ENCODE results near the gene UNC5C. TPM values are rescaled to one million over a fixed set of nuclear protein-coding genes. Genes with fewer than 3 reads are reported as not detected.

The UNC5C gene
- total and polyA plus RNA-seq, 2 of the 8 experiments (the other 6 are each of a cell fraction or from before 2014, with no cell fraction given) = 0.30 to 1.3 TPM

DNA sequence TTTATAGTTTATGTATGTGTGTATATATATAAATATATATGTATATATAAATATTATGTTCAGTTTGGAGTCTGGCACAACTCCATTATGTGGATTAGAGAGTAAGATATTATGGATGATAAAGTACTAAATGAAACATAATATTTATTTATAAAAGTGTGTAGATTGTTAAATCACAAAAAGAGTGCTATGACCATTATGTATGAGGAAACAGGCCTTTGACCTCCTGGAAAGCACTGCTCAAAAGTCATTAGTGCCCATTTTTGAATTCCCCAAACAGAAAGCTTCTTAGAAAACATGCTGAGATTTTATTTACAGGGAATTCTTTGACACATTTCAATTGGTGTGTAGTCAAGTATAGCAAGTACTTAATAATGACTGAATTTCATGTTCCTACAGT is 391.2 kb downstream of the UNC5C start:
- Histone ChIP-seq H3K79me1 (ENCODE audit: low read depth, low read length) (no peaks in the 10 kb centered on the region), H3K23ac (ENCODE audit: insufficient read length) (no peak overlapping the region), H2BK15ac (ENCODE audit: low read length) (no peak overlapping the region), H2AFZ (ENCODE audit: low read length) (no peak overlapping the region), H3K4me3 (ENCODE audit: extremely low read depth in 1 of 4, insufficient read depth in 2 of 4, low read depth in 3 of 4, low read length in 4 of 4) (no peak overlapping the region), H3K36me3 (ENCODE audit: control insufficient read depth in 2 of 4, insufficient read depth in 4 of 4, low read length in 3 of 4) (no peaks in the 10 kb centered on the region), H3K14ac (ENCODE audit: insufficient read length) (no peak overlapping the region), H3K4me2 (ENCODE audit: insufficient read depth in 1 of 2, low read depth in 2 of 2, low read length in 2 of 2) (no peak overlapping the region), H4K91ac (replicated peaks; ENCODE audit: insufficient read length, low read length) (no peak overlapping the region), H2BK5ac (ENCODE audit: low read depth, low read length) (no peak overlapping the region), H3K23me2 (ENCODE audit: low read depth, low read length) (no peaks in the 10 kb centered on the region), H2BK120ac (replicated peaks; ENCODE audit: low read depth, low read length) (no peak overlapping the region), H3K27me3 (replicated peaks in 1 of 4; ENCODE audit: control insufficient read depth in 3 of 4, extremely low read depth in 1 of 4, insufficient read depth in 3 of 4, low read length in 3 of 4) (no peaks in the 10 kb centered on the region), H3K56ac (replicated peaks; ENCODE audit: insufficient read length, low read depth, low read length) (no peak overlapping the region), H3K4me1 (replicated peaks in 1 of 4; ENCODE audit: control insufficient read depth in 3 of 4, insufficient read depth in 4 of 4, low read length in 3 of 4) (peaks cover 0 to 6% (median 2%) of the 10 kb centered on the region in 4 experiments; a peak in 4 of 7 replicates), H4K20me1 (replicated peaks in 1 of 2; ENCODE audit: control insufficient read depth in 1 of 2, insufficient read depth in 2 of 2, low read length in 2 of 2) (no peaks in the 10 kb centered on the region), H3K27ac (ENCODE audit: low read depth, low read length) (no peak overlapping the region), H4K5ac (ENCODE audit: insufficient read length, low read depth, low read length) (no peak overlapping the region), H2AK5ac (ENCODE audit: low read depth, low read length) (no peak overlapping the region), H3K9ac (replicated peaks in 1 of 4; ENCODE audit: extremely low read depth in 1 of 4, low read depth in 3 of 4, low read length in 3 of 4) (no peak overlapping the region), H2BK20ac (ENCODE audit: low read length) (no peak overlapping the region), H3K9me3 (ENCODE audit: insufficient read depth in 2 of 2, low read depth in 1 of 2, low read length in 1 of 2) (no peaks in the 10 kb centered on the region), H3K18ac (ENCODE audit: extremely low read depth, low read length) (no peak overlapping the region), H3K4ac (replicated peaks; ENCODE audit: insufficient read length, low read depth, low read length) (no peak overlapping the region), H4K8ac (ENCODE audit: extremely low read depth, insufficient read depth, low read length) (no peak overlapping the region), H2BK12ac (ENCODE audit: low read depth, low read length) (no peak overlapping the region), H3K79me2 (ENCODE audit: control insufficient read depth in 1 of 2, insufficient read depth in 2 of 2, low read length in 2 of 2) (no peaks in the 10 kb centered on the region)
- ChIA-PET POLR2A (ENCODE audit: partially characterized antibody) (no interaction called here), CTCF (ENCODE audit: partially characterized antibody) (interaction anchor here (0.6 to 1.6 kb wide), 2 partner anchors 51 to 1016 kb away, joined by 3 to 4 read pairs; no protein-coding TSS in a partner anchor)
- FAIRE-seq (no peak), DNase-seq (ENCODE audit: low read depth in 1 of 2, low spot score in 2 of 2) (no peak)
- TF ChIP-seq NANOG (IDR thresholded peaks at IDR 0.05; ENCODE audit: insufficient read depth, low read depth, low read length, poor library complexity, severe bottlenecking) (no peak), PHF8 (conservative IDR thresholded peaks at IDR 0.05; ENCODE audit: low read depth, low read length) (no peak), CHD1 (IDR thresholded peaks at IDR 0.05; ENCODE audit: low read depth, low read length) (no peak), CREB1 (IDR thresholded peaks at IDR 0.05) (no peak), KDM5A (IDR thresholded peaks at IDR 0.05; ENCODE audit: low read length) (no peak), FOSL1 (IDR thresholded peaks at IDR 0.05; ENCODE audit: insufficient read depth, low read depth, low read length) (no peak), MAFK (IDR thresholded peaks at IDR 0.05; ENCODE audit: low read depth, low read length) (no peak), SRF (IDR thresholded peaks at IDR 0.05; ENCODE audit: low read depth, low read length) (no peak), KDM4A (IDR thresholded peaks at IDR 0.05; ENCODE audit: low read depth, low read length, severe bottlenecking) (no peak), EGR1 (IDR thresholded peaks at IDR 0.05; ENCODE audit: borderline replicate concordance, low read depth, low read length) (no peak), HDAC2 (IDR thresholded peaks at IDR 0.05; ENCODE audit: borderline replicate concordance in 1 of 2, low read depth in 2 of 2, low read length in 2 of 2) (no peak), POLR2AphosphoS5 (IDR thresholded peaks at IDR 0.05; ENCODE audit: low read depth, low read length) (no peak), SIN3A (conservative IDR thresholded peaks at IDR 0.05 in 1 of 2, IDR thresholded peaks at IDR 0.05 in 1 of 2; ENCODE audit: low read depth in 1 of 2, low read length in 2 of 2) (no peak)
- TF ChIP-seq, protein P1, sequence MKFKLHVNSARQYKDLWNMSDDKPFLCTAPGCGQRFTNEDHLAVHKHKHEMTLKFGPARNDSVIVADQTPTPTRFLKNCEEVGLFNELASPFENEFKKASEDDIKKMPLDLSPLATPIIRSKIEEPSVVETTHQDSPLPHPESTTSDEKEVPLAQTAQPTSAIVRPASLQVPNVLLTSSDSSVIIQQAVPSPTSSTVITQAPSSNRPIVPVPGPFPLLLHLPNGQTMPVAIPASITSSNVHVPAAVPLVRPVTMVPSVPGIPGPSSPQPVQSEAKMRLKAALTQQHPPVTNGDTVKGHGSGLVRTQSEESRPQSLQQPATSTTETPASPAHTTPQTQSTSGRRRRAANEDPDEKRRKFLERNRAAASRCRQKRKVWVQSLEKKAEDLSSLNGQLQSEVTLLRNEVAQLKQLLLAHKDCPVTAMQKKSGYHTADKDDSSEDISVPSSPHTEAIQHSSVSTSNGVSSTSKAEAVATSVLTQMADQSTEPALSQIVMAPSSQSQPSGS (IDR thresholded peaks at IDR 0.05; ENCODE audit: low read length) = no peak
